ENCODE measurements around the gene HYDIN. TPM values are rescaled to one million over a fixed set of nuclear protein-coding genes. Genes with fewer than 3 reads are reported as not detected.
"Not testable (repeated sequence)": the region's sequence is repeated elsewhere in the genome, so short reads cannot be mapped to it uniquely, and the experiment has no call there.

The HYDIN gene
- total RNA-seq, 2 donors from 2014 or later, result 0.40 TPM; not detected in 1

DNA sequence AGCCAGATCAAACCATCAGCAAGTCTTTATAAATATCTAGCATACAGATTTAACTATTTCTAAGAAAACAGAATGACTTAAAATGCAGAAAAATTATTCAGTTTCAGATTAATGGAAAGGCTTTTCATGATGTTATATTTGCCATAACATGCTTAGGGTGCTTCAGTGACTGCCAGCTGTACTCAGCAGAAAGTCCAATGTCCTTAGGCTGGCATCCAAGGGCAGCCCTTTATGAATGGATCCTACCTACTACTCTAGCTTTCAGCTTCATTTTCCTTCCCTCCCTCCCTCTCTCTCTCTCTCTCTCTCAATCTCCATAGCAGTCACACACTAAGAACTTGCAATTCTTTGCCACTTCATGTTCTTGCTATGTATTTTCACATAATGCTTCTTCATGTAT lies 124.6 kb downstream of the HYDIN start:
- H3K9me3 Mint-ChIP-seq; H3K27ac Mint-ChIP-seq; H3K4me1 Mint-ChIP-seq; H3K27me3 Mint-ChIP-seq; H3K4me3 Mint-ChIP-seq; ATAC-seq (replicated peaks); H3K36me3 Mint-ChIP-seq (ENCODE audit: low read depth): not testable (repeated sequence)

DNA sequence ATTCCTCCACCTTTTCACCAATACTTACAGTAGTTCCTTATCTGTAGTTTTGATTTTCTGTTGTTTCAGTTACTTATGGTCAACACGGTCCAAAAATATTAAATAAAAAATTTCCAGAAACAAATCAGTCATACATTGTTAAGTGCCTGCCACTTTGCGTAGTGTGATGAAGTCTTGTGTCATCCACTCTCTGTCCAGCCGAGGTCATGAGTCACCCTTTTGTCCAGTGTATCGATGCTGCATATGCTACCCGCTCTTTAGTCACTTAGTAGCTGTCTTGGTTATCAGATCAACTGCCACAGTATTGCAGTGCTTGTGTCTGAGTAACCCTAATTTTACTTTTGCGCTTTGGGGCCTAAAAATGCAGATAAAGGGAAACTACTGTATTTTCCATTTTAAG lies 146.9 kb downstream of the HYDIN start:
- ATAC-seq (replicated peaks); H3K4me1 Mint-ChIP-seq; H3K27ac Mint-ChIP-seq; H3K9me3 Mint-ChIP-seq; H3K36me3 Mint-ChIP-seq (ENCODE audit: low read depth); H3K4me3 Mint-ChIP-seq; H3K27me3 Mint-ChIP-seq: not testable (repeated sequence)

DNA sequence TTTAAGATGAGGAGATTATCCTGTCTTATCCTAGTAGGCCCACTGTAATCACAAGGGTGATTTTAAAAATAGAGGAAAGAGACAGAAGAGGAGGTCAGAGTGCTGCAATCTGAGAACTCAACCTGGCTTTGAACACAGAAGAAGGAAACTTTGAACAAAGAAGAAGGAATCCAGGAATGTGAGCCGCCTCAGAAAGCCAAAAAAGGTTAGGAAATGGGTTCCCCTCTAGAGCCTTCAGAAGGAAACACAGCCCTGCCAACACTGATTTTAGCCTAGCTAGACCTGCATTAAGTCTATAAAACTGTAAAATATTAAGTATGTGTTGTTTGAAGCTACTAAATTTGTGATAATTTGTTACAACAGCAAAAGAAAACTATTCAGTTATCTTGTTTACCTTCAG lies 149.7 kb downstream of the HYDIN start:
- not testable (repeated sequence) for H3K27me3 Mint-ChIP-seq; H3K9me3 Mint-ChIP-seq; H3K4me1 Mint-ChIP-seq; H3K4me3 Mint-ChIP-seq; H3K27ac Mint-ChIP-seq; ATAC-seq (replicated peaks); H3K36me3 Mint-ChIP-seq (ENCODE audit: low read depth)

DNA sequence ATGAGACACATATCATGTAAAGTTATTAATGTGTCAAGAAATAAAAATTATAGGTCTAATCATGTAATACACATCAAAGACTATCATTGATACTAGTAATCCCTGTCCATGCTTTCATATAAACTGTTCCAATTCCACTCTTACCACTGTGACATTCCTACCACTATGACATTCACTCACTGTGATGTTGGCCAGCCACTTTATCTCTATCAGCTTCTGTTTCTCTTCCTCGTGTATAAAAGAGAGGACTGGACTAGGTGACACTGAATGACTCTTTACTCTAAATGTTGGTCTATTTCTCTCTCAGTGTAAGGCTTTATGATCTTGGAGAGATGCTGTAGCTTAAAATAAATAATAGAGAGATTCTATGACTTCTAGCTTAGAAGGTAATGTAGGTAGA lies 150.3 kb downstream of the HYDIN start:
- H3K4me1 Mint-ChIP-seq; H3K27ac Mint-ChIP-seq; ATAC-seq (replicated peaks); H3K36me3 Mint-ChIP-seq (ENCODE audit: low read depth); H3K4me3 Mint-ChIP-seq; H3K9me3 Mint-ChIP-seq; H3K27me3 Mint-ChIP-seq: not testable (repeated sequence)

DNA sequence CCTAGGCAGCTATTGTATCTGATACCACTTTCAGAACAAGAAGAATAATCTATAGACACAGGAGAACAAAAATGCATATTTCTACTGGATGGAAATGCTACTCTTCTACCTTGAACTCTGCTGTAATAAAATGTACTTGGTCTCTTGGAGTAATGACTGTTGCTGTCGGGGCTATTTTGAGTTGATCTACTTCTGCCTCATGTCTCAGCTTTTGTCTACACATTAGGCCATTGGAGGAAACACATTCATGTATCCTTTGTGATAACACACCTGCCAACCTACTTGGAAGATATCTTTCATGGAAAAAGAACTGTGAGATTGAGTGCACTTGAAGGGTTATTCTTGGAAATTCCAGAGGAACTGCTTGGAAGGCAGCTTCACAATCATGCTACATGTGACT lies 159.9 kb downstream of the HYDIN start:
- H3K9me3 Mint-ChIP-seq; H3K27ac Mint-ChIP-seq; H3K4me1 Mint-ChIP-seq; ATAC-seq (replicated peaks); H3K27me3 Mint-ChIP-seq; H3K4me3 Mint-ChIP-seq; H3K36me3 Mint-ChIP-seq (ENCODE audit: low read depth): not testable (repeated sequence)

DNA sequence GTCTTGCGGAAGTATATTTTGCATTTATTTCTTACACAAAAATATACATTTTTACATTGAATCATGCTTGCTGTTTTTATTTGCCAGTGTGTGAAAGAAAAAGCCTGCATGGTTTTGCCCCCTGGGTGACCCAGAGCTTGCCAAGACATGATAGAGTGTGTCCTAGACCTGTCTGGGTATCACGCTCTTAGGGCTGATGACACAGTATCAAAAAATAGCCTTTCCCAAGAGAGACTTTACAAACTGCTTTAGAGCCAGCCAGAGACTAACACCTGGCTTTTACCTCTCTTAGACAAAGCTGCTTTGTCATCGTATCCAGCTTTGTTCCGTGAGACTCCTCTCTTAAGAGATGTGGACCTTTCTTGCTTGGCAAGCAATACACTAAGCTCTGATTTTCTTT lies 160.7 kb downstream of the HYDIN start:
- not testable (repeated sequence) for H3K4me1 Mint-ChIP-seq; H3K4me3 Mint-ChIP-seq; ATAC-seq (replicated peaks); H3K27me3 Mint-ChIP-seq; H3K27ac Mint-ChIP-seq; H3K9me3 Mint-ChIP-seq; H3K36me3 Mint-ChIP-seq (ENCODE audit: low read depth)

DNA sequence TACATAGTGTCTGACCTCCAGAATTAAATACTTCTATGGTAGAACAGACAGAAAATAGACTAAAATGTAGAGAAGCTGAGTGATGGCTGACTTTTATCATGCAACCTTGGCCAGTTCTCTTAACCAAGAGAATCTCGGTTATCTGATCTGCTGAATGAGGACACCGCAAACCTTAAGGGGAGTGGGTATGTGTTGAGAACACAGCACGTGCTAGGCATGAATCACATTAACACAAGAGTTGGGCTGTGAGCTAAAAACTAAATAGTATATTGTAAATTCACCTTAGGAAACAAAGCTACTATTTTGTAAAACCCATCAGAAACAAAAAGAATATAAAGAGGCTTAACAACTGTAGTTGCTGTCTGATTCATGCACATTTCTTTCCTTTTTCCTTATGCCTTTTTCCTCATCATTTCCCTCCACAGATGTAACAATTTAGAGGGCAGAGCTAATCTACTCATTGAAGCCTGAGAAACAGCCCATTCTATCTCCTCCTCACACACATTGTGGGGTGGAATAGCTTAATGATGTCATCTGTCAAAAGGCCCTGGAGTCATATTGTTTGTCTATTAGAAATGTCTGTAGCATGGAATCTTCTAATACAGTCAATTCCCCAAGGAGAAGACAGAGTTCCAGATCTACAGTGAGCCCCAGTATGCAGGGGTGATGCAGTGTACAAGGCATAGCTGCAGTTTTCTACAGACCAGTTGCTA lies 176.5 kb downstream of the HYDIN start:
- not testable (repeated sequence) for H3K4me3 Mint-ChIP-seq; H3K9me3 Mint-ChIP-seq; H3K4me1 Mint-ChIP-seq; ATAC-seq (replicated peaks); H3K36me3 Mint-ChIP-seq (ENCODE audit: low read depth); H3K27me3 Mint-ChIP-seq; H3K27ac Mint-ChIP-seq

DNA sequence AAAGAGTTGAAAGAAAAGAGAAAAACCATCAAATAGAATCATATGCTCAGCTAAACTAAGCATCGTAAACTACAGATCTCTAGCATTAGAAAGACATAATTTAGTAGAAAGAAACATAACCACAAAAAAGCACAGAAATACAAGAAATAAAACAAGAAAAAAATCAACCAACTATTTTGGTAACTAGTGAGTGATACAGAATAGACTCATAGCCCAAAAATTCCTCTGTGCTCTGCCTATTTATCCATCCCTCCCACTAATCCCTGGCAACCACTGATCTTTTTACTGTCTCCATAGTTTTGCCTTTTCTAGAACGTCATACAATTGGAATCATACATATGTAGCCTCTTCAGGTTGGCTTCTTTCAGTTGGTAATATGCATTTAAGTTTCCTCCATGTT lies 180.2 kb downstream of the HYDIN start:
- not testable (repeated sequence) for ATAC-seq (replicated peaks); H3K27ac Mint-ChIP-seq; H3K4me3 Mint-ChIP-seq; H3K36me3 Mint-ChIP-seq (ENCODE audit: low read depth); H3K4me1 Mint-ChIP-seq; H3K27me3 Mint-ChIP-seq; H3K9me3 Mint-ChIP-seq

DNA sequence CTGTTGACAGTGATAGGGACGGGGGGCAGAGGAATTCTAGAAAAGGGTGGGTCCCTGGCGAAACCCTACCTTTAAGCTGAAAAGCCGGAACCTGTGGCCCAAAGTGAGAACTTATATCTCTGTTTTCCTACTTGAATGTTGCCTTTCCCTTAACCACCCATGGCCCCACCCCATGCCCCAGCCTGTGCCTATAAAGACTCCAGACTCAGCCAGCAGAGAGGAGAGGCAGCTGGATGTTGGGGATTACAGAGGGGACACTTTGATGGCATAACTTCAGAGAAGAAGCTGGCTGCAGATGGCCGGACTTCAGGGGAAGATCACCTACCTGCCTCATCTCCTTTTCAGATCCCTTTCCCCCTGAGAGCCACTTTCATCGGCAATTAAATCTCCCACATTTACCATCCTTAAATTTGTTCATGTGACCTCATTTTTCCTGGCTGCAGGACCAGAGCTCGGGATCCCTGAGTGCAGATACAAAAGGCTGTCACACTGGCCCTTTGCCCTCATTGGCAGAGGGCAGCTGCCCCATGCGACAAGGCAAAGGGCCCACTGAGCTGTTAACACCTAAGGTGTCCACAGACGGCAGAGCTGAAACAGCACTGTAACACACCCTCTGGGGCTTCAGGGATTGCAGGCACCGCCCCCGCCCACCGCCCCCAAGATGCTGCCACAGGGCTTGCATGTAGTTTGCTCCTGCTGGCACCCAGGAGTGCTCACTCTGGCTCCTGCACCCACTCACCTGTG lies 191.0 kb downstream of the HYDIN start:
- not testable (repeated sequence) for H3K27ac Mint-ChIP-seq; H3K27me3 Mint-ChIP-seq; ATAC-seq (replicated peaks); H3K4me1 Mint-ChIP-seq; H3K36me3 Mint-ChIP-seq (ENCODE audit: low read depth); H3K9me3 Mint-ChIP-seq; H3K4me3 Mint-ChIP-seq

DNA sequence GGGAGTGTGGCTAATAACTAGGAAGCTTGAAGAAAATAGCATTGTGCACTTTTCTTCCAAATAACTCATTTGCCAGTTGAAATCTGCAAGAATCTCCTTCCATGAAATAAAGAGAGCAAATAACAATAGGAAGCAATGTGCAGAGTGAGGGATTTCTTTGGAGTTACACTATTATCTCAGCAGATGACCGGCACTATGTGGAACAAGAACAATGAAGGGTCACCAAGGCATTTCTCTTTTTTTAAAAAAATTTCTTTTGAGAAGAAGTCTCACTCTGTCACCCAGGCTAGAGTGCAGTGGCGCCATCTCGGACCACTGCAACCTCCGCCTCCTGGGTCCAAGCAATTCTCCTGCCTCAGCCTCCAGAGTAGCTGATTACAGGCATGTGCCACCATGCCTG lies 192.1 kb downstream of the HYDIN start:
- not testable (repeated sequence) for H3K27ac Mint-ChIP-seq; H3K36me3 Mint-ChIP-seq (ENCODE audit: low read depth); H3K27me3 Mint-ChIP-seq; H3K4me1 Mint-ChIP-seq; H3K4me3 Mint-ChIP-seq; H3K9me3 Mint-ChIP-seq; ATAC-seq (replicated peaks)

DNA sequence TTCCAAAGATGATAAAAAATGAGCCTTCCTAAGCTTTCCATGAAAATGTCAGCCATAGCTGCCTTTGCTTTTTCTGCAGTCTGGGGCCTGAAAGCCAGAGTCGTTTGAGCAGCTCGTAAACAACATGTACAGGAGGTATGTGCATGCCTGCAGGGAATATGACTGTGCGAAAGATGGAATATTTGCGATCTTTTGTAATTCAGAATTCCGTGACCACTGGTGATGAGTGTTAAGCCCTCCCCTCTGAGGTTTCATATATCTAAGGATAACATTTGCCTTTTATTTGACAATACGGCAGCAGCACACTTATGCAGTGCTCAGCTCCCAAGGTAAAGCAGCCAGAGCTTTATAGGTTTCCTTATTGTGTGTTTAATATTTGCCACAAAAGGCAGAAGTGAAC lies 192.5 kb downstream of the HYDIN start:
- H3K9me3 Mint-ChIP-seq; H3K4me1 Mint-ChIP-seq; ATAC-seq (replicated peaks); H3K27me3 Mint-ChIP-seq; H3K4me3 Mint-ChIP-seq; H3K27ac Mint-ChIP-seq; H3K36me3 Mint-ChIP-seq (ENCODE audit: low read depth): not testable (repeated sequence)

DNA sequence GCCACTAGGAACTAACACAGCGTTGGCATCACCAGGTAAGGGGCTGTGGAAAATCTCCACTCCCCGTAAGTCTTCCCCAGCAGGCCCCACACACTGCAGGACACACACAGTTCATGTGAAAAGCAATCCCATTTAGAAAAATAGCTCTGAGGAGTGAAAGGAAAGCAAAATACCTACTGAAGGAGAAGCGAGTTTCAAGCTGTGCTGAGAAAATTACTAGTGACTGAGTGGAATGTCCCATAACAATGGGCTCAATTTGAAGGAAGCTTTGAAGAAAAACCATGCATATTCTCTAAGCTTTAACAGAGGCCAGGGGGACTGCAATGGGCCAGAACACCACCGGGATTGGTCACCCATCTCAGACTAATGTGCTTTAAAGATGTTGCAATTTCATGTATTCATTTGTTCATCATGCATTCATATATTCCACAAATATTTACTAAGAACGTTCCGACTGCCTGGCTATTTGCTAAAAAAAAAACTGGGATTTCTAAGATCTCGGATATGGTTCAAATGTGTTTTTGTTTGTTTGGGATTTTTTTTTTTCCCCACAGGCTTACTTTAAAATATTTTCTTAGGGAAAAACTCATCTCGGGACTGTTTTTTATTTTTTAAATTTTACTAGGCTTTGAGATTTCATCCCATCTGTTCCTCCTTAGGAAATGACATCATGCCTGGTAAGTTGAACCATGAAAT lies 202.3 kb downstream of the HYDIN start:
- not testable (repeated sequence) for H3K9me3 Mint-ChIP-seq; H3K4me1 Mint-ChIP-seq; H3K4me3 Mint-ChIP-seq; H3K27me3 Mint-ChIP-seq; H3K27ac Mint-ChIP-seq; H3K36me3 Mint-ChIP-seq (ENCODE audit: low read depth); ATAC-seq (replicated peaks)

DNA sequence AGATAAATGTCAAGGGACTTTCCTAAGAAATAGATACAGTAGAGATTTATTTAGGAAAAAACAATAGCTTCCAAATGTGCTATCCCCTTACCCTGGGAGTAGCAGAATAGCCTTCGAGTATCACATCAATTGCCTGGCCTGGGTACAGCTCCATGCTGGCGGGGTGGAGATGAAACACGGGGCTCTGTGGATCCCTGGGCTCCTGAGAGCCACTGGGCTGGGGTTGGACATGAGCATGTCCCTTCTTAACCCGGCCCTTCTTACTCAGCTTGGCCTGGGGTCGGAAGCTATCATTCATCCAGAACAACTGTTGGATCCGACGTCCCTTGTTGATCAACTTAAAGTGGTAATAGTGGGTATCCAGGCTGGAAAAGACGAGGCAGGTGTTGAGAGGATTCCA lies 203.0 kb downstream of the HYDIN start:
- not testable (repeated sequence) for ATAC-seq (replicated peaks); H3K27ac Mint-ChIP-seq; H3K36me3 Mint-ChIP-seq (ENCODE audit: low read depth); H3K4me3 Mint-ChIP-seq; H3K27me3 Mint-ChIP-seq; H3K9me3 Mint-ChIP-seq; H3K4me1 Mint-ChIP-seq

DNA sequence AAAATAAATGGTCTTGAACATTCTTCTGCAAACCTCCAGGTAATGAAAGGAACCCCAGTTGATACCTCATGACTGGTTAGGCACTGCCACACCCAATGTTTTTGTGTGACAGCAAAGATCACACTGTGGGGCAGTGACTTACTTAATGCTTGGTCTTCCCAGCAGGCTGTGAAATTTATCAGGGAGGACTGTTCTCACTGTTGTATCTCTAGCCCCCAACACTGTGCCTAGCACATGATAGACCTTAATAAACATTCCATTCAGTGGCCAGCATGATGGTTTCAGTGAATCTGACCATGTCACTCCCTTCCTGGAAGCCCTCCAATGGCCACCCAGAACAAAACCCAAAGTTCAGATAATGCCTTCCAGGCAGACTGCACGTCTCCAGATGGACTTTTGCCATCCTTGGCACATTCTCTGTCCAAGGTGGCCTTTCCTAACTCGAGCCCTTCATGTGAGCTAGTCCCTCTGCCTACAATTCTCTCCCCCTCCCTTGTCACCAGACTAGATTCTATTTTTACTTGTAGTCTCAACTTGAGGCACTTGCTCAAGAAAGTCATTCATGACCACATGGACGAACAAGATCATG lies 206.6 kb downstream of the HYDIN start:
- not testable (repeated sequence) for H3K4me1 Mint-ChIP-seq; H3K9me3 Mint-ChIP-seq; H3K4me3 Mint-ChIP-seq; H3K36me3 Mint-ChIP-seq (ENCODE audit: low read depth); ATAC-seq (replicated peaks); H3K27me3 Mint-ChIP-seq; H3K27ac Mint-ChIP-seq

DNA sequence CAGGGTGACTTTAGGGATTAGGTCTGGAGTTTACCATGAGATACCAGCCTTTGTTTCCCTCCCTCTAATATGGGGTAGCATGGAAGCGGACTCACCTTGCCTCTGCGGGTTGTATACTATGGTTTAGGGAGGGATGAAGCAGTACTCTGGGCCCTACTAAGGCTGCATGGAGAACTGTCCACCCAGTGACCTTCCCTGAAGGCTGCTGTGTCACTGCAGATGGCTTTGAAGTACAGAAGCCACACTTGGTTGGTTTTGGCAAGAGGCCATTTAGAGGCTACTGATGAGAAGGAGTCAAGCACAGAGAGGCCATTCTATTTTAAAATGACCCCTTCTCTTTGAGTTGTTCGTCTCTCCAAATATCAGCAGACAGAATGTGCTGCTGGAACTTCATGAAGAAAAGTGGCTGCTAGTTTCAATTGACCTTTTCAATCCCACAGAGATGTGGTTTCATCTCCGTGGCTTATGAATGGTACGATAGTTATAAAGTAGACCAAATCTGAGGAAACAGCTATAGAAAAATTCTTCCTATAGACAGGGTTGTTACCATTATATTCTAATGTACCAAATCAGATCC lies 208.5 kb downstream of the HYDIN start:
- H3K27me3 Mint-ChIP-seq; H3K36me3 Mint-ChIP-seq (ENCODE audit: low read depth); H3K9me3 Mint-ChIP-seq; H3K4me3 Mint-ChIP-seq; H3K27ac Mint-ChIP-seq; ATAC-seq (replicated peaks); H3K4me1 Mint-ChIP-seq: not testable (repeated sequence)
